Activated CD4-positive, CD25-positive, alpha-beta regulatory T cell treated with anti-CD3 and anti-CD28 coated beads, Interleukin-2, amount 50 U/mL, for 16 hours (primary cell): Measurements from ENCODE around the gene SSNA1.

ENCODE experiments used
- DNase-seq: peaks from one replicate; pipeline ENCODE4 v3.0.0-alpha.2; 2020; ENCODE audit warnings: low read depth, low spot score

SSNA1 gene

DNA sequence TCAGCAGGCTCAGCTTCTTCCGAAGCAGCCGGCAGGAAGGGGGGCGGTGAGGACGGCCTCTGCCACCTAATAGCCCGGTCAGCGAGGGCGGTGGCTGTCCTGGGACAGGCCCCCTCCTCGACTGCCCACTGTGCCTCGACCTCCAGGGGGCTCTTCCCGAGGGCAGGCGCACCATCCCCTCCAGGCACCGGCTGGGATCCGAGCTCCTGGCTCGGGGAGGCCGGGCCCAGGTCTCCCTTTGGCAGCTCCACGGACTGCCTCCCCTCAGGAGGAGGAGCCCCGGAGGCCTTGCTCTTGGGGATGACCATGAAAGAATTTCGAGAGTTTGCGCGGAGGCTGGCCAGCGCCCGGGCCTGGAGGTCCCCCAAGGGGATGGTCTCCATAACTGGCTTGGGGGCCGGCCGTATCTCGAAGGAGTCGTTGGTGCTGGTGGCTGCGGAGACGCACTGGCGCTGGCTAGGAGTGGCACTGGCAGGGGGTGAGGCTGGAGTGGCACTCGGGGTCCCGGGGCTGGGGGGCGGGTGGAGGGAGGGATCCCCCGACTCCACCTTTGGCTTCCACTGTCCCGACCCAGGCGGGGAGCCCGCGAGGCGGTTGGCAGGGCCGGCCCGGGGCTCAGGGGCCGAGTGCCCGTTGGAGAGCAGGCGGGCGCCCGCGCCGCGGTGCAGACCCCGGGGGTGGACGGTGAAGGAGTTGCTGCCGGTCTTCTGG is 11.1 kb downstream of the SSNA1 start:
- no peak for DNase-seq

DNA sequence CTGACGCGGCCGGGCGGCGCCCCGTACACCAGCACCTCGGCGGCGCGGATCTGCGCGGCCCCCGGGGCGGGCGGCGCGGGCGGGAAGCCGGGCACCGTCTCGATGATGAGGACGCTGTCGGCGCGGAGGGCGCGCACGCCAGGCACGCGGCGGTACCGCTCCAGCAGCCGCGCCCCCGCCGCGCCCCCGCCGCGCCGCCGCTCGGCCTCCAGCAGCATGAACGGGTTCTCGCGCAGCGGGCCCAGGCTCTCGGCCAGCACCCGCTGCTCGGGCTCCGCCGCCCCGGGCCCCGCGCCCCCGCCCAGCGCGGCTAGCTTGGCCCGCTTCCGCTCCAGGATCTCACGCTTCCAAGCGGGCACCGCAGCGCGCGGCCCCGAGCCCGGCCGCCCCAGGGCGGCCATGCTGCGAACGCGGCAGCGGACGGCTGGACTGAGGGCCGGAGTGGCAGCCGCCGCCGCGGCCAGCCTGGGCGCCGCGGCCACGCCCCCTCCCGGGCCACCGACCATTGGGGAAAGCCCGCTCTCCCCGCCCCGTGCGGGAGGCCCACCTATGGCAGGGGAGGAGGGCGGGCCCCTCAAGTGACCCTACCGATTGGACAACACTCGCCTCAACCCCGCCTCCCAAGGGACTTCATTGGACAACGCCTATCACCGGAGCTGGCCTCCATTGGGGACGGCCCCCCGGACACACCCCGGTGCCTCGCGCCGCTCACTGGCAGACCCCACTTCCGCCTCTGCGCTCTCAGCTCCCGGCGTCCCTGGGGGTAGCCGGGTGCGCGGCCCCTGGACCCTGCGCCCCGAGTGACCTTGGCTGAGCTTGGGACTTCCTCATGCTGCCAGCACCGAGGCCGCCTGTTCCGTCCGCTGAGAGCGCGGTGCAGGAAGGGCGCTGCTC is 12.1 kb downstream of the SSNA1 start, which contains the start of gene TPRN:
Gene TPRN, minus strand, starts transcription at position 431 of the 894 bp plus-strand sequence. Its CDS starts 30 bp downstream, at position 401.
- peak; percentile 98 for DNase-seq

DNA sequence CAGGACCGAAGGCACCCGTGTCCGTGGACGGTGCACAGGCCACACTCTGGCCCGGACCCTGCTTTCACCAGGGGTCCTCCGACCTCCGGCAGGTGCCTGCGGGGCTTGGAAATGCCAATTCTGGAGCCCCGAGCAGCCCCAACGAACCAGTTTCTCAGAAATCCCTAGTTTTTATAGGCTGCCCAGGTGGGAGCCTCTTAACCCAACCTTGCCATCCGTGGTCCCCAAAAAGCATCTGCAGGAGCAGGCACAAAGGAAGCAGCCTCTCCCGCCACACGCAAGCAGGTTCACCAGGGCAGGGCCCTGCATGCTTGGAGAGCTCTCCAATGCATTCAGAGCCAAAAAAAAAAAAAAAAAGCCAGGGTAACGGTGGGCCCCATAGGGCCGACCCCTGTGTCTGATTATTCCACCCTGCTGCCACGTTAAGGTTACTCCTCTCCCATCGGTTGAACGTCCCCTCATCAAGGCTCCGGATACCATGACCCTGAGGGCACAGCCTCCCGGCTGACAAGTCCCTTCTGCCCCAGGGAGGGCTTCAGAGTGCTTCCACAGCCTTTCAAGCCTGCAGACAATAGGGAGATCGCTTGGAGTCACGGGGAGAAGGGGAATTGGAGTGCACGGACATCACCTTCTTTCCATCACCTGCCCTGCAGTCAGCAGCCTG is 12.9 kb downstream of the SSNA1 start:
- no peak for DNase-seq

DNA sequence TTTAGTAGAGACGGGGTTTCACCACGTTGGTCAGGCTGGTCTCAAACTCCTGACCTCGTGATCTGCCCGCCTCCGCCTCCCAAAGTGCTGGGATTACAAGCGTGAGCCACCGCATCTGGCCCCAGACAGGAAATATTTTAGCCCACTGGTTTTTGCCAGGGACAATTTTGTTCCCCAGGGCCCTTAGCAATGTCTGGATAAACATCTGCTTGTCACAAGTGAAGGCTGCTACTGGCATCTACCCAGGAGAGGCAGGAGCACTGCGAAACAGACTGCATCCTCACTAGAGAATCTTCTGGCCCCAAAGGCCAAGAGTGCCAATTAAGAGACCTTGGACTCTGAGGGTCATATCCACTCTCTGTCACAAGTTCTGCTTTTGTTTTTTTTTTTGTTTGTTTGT is 14.5 kb downstream of the SSNA1 start:
- DNase-seq = no peak

DNA sequence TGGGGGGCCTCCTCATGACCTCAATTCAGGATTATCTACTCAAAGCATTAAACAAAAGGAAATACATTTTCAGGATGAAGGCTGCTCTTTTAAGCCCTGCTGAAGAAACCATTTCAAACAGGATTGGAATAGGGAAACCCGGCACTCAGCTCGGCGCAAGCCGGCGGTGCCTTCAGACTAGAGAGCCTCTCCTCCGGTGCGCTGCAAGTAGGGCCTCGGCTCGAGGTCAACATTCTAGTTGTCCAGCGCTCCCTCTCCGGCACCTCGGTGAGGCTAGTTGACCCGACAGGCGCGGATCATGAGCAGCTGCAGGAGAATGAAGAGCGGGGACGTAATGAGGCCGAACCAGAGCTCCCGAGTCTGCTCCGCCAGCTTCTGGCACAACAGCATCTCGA is 16.3 kb downstream of the SSNA1 start:
- DNase-seq = no peak

DNA sequence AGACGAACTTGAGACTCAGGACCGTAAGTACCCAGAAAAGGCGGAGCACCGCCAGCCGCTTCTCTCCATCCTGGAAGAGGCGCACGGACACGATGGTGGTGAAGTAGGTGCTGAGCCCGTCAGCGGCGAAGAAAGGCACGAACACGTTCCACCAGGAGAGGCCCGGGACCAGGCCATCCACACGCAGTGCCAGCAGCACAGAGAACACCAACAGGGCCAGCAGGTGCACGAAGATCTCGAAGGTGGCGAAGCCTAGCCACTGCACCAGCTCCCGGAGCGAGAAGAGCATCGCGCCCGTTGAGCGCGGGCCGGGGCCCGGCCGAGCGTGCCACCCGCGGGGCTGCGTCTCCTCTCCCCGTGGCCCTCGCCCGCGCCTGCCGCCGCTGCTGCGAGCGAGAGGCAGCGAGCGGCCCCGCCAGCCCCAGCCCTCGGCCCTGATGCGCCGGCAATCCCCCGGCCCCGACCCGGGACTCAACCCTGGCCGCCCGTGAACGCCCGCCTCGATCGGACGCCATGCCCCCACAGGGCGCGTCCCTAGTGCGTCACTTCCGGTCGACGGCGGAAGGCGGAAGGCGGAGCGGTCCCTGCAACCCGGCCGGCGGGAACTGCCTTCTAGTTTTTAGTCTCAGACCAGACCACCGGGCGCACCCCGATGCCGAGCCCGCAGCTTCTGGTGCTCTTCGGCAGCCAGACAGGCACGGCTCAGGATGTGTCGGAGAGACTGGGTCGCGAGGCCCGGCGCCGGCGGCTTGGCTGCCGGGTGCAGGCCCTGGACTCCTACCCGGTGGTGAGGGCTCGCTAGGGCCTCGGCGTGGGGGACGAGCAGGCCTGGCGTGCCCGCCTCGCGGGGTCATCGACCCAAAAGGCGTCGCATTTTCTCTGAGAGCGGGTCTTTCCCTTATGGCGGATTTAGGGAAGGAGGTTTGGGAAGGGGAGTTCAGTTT is 16.9 kb downstream of the SSNA1 start, which contains the start of the genes NDOR1 and TMEM203:
Gene NDOR1, plus strand, starts transcription at position 575 of the 944 bp plus-strand sequence. Its CDS starts 78 bp downstream, at position 653.
Gene TMEM203, minus strand, starts transcription at position 523 of the 944 bp plus-strand sequence. Its CDS starts 234 bp downstream, at position 289.
- peak; percentile 95 for DNase-seq

DNA sequence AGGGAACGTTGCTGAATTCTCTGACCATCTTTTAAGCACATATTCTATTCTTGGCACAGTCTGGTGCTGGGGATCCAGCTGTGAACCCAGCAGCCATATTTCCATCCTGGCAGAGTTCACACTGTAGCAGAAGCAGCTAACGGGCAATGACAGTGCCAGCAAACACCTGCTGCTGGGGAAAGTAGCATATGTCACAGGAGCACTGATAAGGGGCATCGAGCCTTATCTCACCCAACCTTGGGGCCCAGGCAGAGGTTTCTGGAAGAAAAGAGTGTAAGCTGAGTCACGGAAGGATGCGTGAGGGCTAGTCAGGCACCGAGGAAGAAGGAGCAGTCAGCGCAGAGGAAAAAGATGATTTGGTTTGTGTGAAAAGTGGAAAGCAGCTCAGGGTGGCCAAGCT is 18.1 kb downstream of the SSNA1 start:
- DNase-seq = no peak

DNA sequence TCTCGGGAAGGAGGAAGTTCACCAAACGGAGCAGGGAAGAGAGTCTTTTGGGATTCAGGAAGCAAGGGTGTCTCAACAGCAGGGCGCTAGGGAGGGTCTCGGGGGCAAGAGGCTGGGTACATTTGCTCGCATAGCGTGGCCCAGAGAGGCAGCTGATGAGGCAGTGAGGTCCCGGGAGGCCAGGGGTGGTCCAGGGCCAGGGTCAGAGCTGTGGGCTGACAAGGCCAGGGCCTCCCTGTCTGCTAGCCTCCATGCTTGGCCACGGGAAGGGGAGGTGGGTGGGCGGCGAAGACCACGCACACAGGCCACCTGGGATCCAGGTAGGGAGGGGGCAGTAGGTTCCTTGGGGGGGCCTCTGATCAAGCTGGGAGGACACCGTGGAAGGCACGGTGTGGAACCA is 23.1 kb downstream of the SSNA1 start:
- no peak for DNase-seq

DNA sequence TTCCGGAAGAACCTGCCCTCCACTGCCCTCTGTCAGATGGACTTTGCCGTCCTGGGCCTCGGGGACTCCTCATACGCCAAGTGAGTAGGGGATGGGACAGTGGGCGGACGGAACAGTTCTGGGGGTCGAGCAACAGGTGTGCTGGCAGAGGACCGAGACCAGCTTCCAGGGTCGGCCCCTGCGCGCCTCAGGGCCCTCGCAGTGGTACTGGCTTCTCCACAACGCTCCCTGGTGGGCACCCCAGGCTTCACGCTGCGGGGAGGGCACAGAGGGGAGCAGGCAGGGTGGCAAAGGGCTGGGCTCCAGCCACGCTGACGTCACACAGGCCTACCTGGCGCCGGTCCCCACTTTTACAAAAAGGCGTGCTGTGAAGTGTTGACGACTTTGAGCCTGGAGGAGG is 24.0 kb downstream of the SSNA1 start:
- no peak for DNase-seq

DNA sequence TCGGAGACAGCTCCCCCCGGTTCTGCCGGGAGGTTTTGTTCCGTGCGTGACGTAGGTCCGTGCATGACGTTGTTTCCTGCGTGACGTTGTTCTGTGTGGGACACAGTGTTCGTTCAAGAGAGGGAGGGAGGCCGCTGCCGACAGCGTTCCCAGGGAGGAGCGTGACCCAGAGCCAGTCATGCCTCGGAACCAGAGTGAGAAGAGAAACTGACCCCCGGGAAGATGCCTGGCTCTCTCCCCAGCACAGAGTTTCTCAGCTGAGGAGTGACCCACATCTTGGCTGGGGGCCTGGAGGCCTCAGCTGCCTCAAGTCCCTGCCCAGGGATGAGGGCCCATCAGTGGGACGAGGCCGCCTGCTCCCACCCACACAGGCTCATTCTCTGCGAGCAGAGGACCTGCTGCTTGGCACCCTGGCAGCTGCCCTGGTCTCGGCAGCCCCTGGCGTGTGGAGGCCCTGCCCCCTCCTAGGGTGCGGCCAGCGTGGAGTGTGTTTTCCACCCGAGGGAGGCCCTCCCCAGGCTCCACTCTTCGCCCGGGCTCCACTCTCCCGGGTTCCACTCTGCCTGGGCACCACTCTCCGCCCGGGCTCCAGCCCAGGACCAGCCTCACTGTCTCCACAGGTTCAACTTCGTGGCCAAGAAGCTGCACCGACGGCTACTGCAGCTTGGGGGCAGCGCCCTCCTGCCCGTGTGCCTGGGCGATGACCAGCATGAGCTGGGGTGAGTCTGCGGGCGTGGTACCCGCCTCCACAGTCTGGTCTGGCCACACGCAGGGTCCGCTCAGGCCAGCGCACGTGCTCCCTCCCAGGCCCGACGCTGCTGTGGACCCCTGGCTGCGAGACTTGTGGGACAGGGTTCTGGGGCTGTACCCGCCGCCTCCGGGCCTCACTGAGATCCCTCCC is 24.9 kb downstream of the SSNA1 start:
- no peak for DNase-seq

DNA sequence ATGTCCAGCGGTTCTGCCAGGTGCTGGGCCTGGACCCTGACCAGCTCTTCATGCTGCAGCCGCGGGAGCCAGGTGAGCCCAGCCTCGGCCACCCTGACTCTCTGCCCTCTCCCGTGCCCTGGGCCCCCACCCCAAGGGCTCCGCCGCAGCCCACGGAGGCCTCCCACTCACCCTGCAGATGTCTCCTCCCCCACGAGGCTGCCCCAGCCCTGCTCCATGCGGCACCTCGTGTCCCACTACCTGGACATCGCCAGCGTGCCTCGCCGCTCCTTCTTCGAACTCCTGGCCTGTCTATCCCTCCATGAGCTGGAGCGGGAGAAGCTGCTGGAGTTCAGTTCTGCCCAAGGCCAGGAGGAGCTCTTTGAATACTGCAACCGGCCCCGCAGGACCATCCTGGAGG is 26.1 kb downstream of the SSNA1 start:
- DNase-seq = no peak

DNA sequence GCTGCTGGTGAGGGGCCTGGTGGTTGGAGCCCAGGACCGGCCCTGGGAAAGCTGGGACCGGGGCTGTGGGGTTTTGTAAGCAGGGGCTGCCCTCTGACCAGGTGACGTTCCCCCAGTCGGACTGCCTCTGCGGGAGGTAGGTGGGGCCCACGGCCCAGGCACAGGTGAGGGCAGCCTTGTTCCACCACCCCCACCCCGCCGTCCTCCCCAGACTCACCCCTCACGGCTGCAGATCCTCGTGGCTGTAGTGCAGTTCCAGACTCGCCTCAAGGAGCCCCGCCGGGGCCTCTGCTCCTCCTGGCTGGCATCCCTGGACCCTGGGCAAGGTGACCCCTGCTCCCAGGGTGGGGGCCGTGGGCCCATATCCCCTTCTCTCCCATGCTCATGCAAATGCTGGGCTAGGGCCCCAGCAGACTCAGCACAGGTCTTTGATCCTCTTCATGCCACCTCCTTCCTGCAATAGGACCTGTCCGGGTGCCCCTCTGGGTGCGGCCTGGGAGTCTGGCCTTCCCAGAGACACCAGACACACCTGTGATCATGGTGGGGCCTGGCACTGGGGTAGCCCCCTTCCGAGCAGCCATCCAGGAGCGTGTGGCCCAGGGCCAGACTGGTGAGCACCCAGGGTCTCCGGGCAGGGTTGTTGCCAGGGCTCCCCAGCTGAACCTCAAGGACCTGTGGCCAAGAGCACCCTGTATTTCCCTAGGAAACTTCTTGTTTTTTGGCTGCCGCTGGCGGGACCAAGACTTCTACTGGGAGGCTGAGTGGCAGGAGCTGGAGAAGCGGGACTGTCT is 26.9 kb downstream of the SSNA1 start:
- no peak for DNase-seq

DNA sequence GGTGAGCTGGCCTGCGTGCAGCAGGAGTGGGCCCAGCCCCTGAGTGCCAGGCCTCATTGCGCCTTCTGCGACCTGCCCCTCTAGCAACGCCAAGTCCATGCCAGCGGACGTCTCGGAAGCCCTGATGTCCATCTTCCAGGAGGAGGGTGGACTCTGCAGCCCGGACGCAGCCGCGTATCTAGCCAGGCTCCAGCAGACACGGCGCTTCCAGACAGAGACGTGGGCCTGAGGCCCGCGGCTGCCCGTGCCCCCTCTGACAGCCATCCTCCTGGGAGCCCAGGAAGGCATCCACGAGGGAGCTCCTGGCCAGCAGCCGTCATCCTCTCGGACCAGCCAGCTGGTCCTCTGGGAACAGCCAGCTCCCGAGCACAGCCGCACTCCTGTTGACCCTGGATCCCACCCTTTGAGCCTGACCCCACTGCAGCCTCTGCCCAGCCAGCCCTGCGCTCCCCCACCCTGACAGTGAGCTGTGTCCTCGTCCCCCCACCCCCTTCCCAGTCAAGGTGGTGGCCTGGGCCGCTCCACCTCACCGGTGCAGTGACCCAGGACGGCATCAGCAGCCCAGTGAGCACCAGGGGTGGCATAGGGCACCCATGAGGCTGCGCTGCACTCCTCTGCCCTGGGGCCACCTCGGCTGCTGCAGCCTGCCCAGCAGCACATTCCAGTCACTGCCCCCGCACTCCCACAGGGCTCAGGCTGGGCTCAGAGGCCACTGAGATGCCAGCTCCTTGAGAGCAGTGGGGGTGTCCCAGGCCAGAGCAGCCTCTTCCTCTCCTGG is 27.9 kb downstream of the SSNA1 start:
- DNase-seq = no peak

DNA sequence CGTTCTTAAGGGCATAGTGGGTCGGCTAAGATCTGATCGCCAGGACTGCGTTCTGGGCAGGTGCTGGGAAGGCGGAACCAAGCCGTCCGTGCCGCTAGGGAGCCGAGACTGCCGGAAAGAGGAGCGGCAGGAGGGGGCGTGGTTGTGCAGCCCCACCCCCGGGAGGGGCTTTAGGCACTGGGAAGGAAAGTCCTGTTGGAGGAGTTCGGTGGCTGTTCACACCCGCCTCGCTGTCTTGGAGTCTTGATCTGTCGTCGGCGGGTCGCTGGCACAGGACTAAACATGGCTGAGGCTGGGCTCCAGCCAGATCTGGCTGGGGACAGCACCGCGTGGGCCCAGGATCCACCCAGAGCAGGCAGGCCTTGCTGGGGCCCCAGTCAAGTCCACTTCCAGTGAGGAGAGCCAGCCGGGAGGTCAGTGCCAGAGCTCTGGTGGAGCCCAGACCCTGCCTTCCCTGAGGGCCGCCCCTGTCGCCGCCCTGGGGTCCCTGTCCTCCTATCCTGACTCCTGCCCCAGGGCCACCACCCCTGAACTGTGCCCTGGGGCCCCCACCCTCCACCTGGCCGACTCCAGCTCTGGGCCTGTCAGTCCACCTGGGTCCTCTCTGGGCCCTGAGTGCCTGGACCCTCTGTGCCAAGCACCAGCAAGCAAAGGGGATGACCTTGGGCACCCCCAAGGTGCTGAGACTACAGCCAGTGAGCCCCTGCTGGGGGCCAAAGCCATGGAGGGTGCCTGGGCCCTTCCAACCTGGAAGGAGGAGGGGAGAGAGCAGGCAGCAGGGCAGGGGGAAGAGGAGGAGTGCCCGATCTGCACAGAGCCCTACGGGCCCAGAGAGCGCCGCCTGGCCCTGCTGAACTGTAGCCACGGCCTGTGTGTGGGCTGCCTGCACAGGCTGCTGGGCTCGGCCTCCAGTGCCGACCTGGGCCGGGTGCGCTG is 29.1 kb downstream of the SSNA1 start:
- no peak for DNase-seq

DNA sequence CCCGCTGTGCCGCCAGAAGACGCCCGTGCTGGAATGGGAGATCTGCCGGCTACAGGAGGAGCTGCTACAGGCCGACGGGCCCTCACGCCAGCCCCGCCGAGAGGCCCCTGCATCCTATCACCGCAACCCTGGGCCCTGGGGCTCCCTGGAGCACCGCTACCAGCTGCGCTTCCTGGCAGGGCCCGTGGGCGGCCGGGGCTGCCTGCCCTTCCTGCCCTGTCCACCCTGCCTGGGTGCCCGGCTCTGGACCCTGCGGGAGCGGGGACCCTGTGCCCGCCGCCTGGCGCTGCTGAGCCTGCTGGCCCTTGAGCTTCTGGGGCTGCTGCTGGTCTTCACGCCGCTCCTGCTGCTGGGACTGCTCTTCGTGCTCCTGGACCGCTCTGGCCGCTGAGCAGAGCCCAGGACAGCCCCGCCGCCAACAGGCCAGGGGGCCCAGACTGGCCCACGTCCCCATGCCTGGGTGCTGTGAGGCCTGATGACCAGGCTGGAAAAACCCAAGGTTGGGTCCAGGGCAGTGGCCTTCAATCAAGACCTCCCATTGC is 29.8 kb downstream of the SSNA1 start:
- no peak for DNase-seq

DNA sequence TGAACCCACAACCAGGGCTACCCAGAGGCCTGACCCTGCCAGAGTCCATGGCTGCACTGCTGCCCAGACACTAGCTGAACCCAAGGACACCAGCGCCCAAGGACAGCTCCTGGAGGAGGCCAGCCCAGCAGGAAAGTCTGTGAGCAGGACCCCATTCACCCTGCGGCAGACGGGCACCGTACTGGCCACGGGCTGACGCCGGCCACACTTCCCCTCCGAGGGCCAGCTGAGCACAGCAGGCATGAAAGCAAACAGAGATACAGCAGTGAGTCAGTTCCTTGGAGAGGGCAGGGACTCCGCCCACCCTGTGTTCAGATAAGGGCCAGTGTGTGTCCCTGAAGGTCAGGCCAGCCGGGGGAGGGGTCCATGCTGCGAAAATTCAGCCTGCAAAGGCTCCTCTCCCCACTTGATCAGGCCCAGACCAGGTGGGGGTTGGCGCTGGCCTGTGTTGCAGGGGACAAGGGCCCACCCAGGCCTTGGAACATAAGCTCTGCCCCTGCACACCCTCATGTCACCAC is 30.3 kb downstream of the SSNA1 start:
- DNase-seq = no peak
